GM12878 (cell line): ENCODE results near the gene SLC38A8. TPM values are rescaled to one million over a fixed set of nuclear protein-coding genes. Genes with fewer than 3 reads are reported as not detected.

Experiments used
- ATAC-seq: fragments of 200-7000 bp; cut with Tn5 transposase; 3 replicates; pipeline ENCODE4 v1.9.1; 2020; ENCODE audit warnings: mild to moderate bottlenecking, moderate library complexity
- BruUV-seq: library from RNA; stranded (reverse); fragments of 400-500 nt; replicated peaks from 2 replicates; lab custom pipeline; 2021; lab: Mats Ljungman, UMichigan
- CTCF ChIA-PET: fragments of 300-600 bp; sonication (Branson Sonifier 250); formaldehyde crosslinking; extraction: SDS; loops from one replicate; lab custom pipeline; 2021; ENCODE audit warnings: inconsistent platforms; lab: Yijun Ruan, JAX
- POLR2A ChIA-PET: fragments of 350-600 bp; formaldehyde crosslinking; extraction: SDS; loops from one replicate; lab custom pipeline; 2021; ENCODE audit warnings: inconsistent platforms; lab: Charles Lee
- RAD21 ChIA-PET: fragments of 300-600 bp; sonication (Branson Sonifier 250); formaldehyde crosslinking; loops from one replicate; lab custom pipeline; 2023; ENCODE audit warnings: antibody characterized with exemption; ENCODE audit not compliant: unreplicated experiment; lab: Charles Lee
- SMC1A ChIA-PET: fragments of 300-600 bp; sonication (Branson Sonifier 250); formaldehyde crosslinking; loops from one replicate; lab custom pipeline; 2023; ENCODE audit not compliant: unreplicated experiment, uncharacterized antibody; lab: Charles Lee
- DNase-seq: peaks from one replicate; pipeline ENCODE4 v3.0.0-alpha.2; 2011; ENCODE audit warnings: low read depth, low spot score
- FAIRE-seq: peaks from 3 replicates; lab custom pipeline; 2011; peaks lifted over from hg19 to GRCh38; lab: Jason Lieb, UNC
- H2AFZ ChIP-seq: 2 replicates; pipeline ENCODE4 v1.6.0; 2011; ENCODE audit warnings: low read depth, low read length, control low read depth; ENCODE audit not compliant: control insufficient read depth
- H3K27ac ChIP-seq: 2 replicates; pipeline ENCODE4 v1.5.1; 2011; ENCODE audit warnings: control low read depth; ENCODE audit not compliant: control insufficient read depth, insufficient read depth
- H3K27me3 ChIP-seq, 2 experiments: replicated peaks in 1 of 2; 2 replicates each; pipeline versions ENCODE4 v1.6.0 to v1.6.1; 2011; ENCODE audit warnings: low read length in 1 of 2; ENCODE audit not compliant: control insufficient read depth in 2 of 2, insufficient read depth in 2 of 2
- H3K36me3 ChIP-seq, 2 experiments: 2 replicates each; pipeline ENCODE4 v1.5.1; 2011; ENCODE audit warnings: low read length in 1 of 2; ENCODE audit not compliant: control insufficient read depth in 2 of 2, insufficient read depth in 2 of 2
- H3K4me1 ChIP-seq: 2 replicates; pipeline ENCODE4 v1.6.1; 2011; ENCODE audit warnings: mild to moderate bottlenecking, low read length, moderate library complexity, mixed read lengths; ENCODE audit not compliant: control insufficient read depth, insufficient read depth
- H3K4me2 ChIP-seq: 2 replicates; pipeline ENCODE4 v1.6.0; 2011; ENCODE audit warnings: control low read depth; ENCODE audit not compliant: control insufficient read depth, insufficient read depth
- H3K4me3 ChIP-seq: fragments of 200-600 bp; sonication (generic); 2 replicates; pipeline ENCODE4 v1.5.1; 2016
- H3K79me2 ChIP-seq: 2 replicates; pipeline ENCODE4 v1.6.0; 2011; ENCODE audit warnings: low read length; ENCODE audit not compliant: control insufficient read depth, insufficient read depth
- H3K9ac ChIP-seq: 2 replicates; pipeline ENCODE4 v1.8.0; 2011; ENCODE audit warnings: low read length, control low read depth, mixed read lengths; ENCODE audit not compliant: control insufficient read depth, insufficient read depth
- H3K9me3 ChIP-seq: replicated peaks from 3 replicates; pipeline ENCODE4 v1.5.1; 2011; ENCODE audit warnings: mild to moderate bottlenecking, low read length; ENCODE audit not compliant: control insufficient read depth, insufficient read depth
- H4K20me1 ChIP-seq: 2 replicates; pipeline ENCODE4 v1.6.0; 2011; ENCODE audit not compliant: control insufficient read depth, insufficient read depth
- BCL11A ChIP-seq: IDR thresholded peaks from 2 replicates; pipeline ENCODE4 v1.6.1; 2011; ENCODE audit warnings: low read depth, low read length
- CREB1 ChIP-seq: IDR thresholded peaks from 2 replicates; pipeline ENCODE4 v1.6.1; 2012; ENCODE audit warnings: low read depth, mild to moderate bottlenecking, inconsistent platforms
- E2F4 ChIP-seq: IDR thresholded peaks from 2 replicates; pipeline ENCODE4 v1.6.1; 2012; ENCODE audit warnings: low read depth, low read length, improper control_type of control experiment
- HDGF ChIP-seq: fragments of 450-650 bp; IDR thresholded peaks from 2 replicates; pipeline ENCODE4 v1.6.1; 2016; ENCODE audit warnings: antibody characterized with exemption
- IKZF2 ChIP-seq, 2 experiments: fragments of 450-650 bp; IDR thresholded peaks; 2 replicates each; pipeline ENCODE4 v1.6.1; 2017; ENCODE audit warnings: mild to moderate bottlenecking in 2 of 2, moderate library complexity in 2 of 2
- MLLT1 ChIP-seq: fragments of 450-650 bp; IDR thresholded peaks from 2 replicates; pipeline ENCODE4 v1.6.1; 2016; ENCODE audit warnings: mild to moderate bottlenecking
- NFYB ChIP-seq: IDR thresholded peaks from 2 replicates; pipeline ENCODE4 v1.6.1; 2011; ENCODE audit warnings: low read depth, mild to moderate bottlenecking, low read length, improper control_type of control experiment, moderate library complexity; ENCODE audit not compliant: insufficient read depth
- SIN3A ChIP-seq: IDR thresholded peaks from 2 replicates; pipeline ENCODE4 v1.6.1; 2012; ENCODE audit warnings: low read depth, low read length, improper control_type of control experiment
- SREBF2 ChIP-seq: IDR thresholded peaks from 2 replicates; pipeline ENCODE4 v1.6.1; 2012; ENCODE audit warnings: mild to moderate bottlenecking, low read length
- TAF1 ChIP-seq: IDR thresholded peaks from 2 replicates; pipeline ENCODE4 v1.6.1; 2011; ENCODE audit warnings: mild to moderate bottlenecking, low read depth, low read length, borderline replicate concordance
- TCF7 ChIP-seq: IDR thresholded peaks from 2 replicates; pipeline ENCODE4 v1.6.1; 2014; ENCODE audit warnings: antibody characterized with exemption, borderline replicate concordance
- YBX1 ChIP-seq: fragments of 450-650 bp; IDR thresholded peaks from 2 replicates; pipeline ENCODE4 v1.6.1; 2016; ENCODE audit warnings: antibody characterized with exemption
- WGBS: methylation state at CpG from one replicate; pipeline ENCODE4 v1.1.6; 2016; ENCODE audit warnings: low lambda C conversion rate; ENCODE audit not compliant: insufficient replicate concordance, insufficient coverage; ENCODE audit errors: missing lambda C conversion rate; 5-methylcytosine and 5-hydroxymethylcytosine counted together
- in situ Hi-C: fragments of 300-500 bp; cut with MboI; formaldehyde crosslinking; loops from 9 replicates; pipeline ENCODE4 v1.14.3; 2018; ENCODE audit warnings: mixed read lengths
- intact Hi-C: fragments of 100-400 bp; cut with micrococcal nuclease; formaldehyde crosslinking; loops from one replicate; pipeline ENCODE4 v1.14.2; 2022; ENCODE audit not compliant: unreplicated experiment
- polyA plus RNA-seq, 11 experiments: library from polyadenylated mRNA; depleted of rRNA in 4 of 11; unstranded in 6 of 11; stranded (reverse) in 5 of 11; fragments of >200 nt; fragmentation: Nextera tagmentation in 4 of 11; fragmentation: Illumina TruSeq in 1 of 11; extraction: Ambion mirVana in 4 of 11; extraction: Trizol in 1 of 11; gene quantifications; 1 replicate in 1 of 11; 2 replicates in 10 of 11; pipeline versions ENCODE4 v1.2.1 to v1.2.3, GENCODE V29; 2011 to 2016; ENCODE audit warnings: inconsistent platforms in 2 of 11, missing spikeins in 2 of 11, low read depth in 1 of 11
- total RNA-seq, 4 experiments: library from RNA; depleted of rRNA in 3 of 4; stranded (reverse); fragments of >200 nt in 3 of 4; fragmentation: Illumina TruSeq in 1 of 4; extraction: Trizol in 1 of 4; gene quantifications; 2 replicates each; pipeline versions ENCODE4 v1.2.1 to v1.2.3, GENCODE V29; 2013 to 2021

SLC38A8 gene
- total and polyA plus RNA-seq, 10 of the 15 experiments (the other 5 are each of a cell fraction or from before 2014, with no cell fraction given) = not detected

GRCh38 chr16:83971165-83972130, 71.1 kb downstream of the SLC38A8 start (continued):
- no peak for TF ChIP-seq MLLT1
- TF ChIP-seq CREB1 = no peak
- TF ChIP-seq HDGF = no peak
- TF ChIP-seq TCF7 = no peak
- TF ChIP-seq SIN3A = no peak
- TF ChIP-seq TAF1 = no peak
- no peak for TF ChIP-seq SREBF2
- no peak for TF ChIP-seq YBX1
- TF ChIP-seq BCL11A = no peak
- no peak for TF ChIP-seq E2F4

GRCh38 chr16:83970430-83970815, 72.2 kb downstream of the SLC38A8 start:
- in situ Hi-C loops (no loop called here), intact Hi-C loops (no loop called here)
- no peak overlapping the region for H3K4me2 ChIP-seq
- no peaks in the 10 kb centered on the region for H3K27me3 ChIP-seq
- no peak overlapping the region for H3K27ac ChIP-seq
- FAIRE-seq = no peak
- SMC1A ChIA-PET = no interaction called here
- H3K36me3 ChIP-seq = no peaks in the 10 kb centered on the region
- no peak overlapping the region for H2AFZ ChIP-seq
- CTCF ChIA-PET = interaction anchor here (0.7 to 1.8 kb wide), 2 partner anchors 95 to 755 kb away, joined by 3 to 6 read pairs; no protein-coding TSS in a partner anchor
- no peak overlapping the region for H3K9ac ChIP-seq
- POLR2A ChIA-PET = no interaction called here
- H4K20me1 ChIP-seq = no peaks in the 10 kb centered on the region
- H3K9me3 ChIP-seq = no peaks in the 10 kb centered on the region
- no peaks in the 10 kb centered on the region for H3K4me1 ChIP-seq
- WGBS = 47% methylated on average over 6 of the region's 6 CpGs
- TF ChIP-seq NFYB (no peak), IKZF2 (IDR thresholded peaks at IDR 0.05) (no peak)
- TF ChIP-seq, all 136 proteins: peak for 0
- no peak for ATAC-seq
- RAD21 ChIA-PET = no interaction called here
- no peak for DNase-seq
- no TSS peak for BruUV-seq
- Histone ChIP-seq H3K4me3 (no peak overlapping the region), H3K79me2 (no peaks in the 10 kb centered on the region)
